Measurements from ENCODE around the gene C4orf50. TPM values are rescaled to one million over a fixed set of nuclear protein-coding genes. Genes with fewer than 3 reads are reported as not detected.

The C4orf50 gene
- total RNA-seq, 1 donor = not detected

- H3K4me3 ChIP-seq (ENCODE audit: low read depth, low read length) = no peak overlapping the region
- no peak for TF ChIP-seq CTCF (IDR thresholded peaks at IDR 0.05; ENCODE audit: insufficient read depth, low read depth, low read length)
- DNase-seq (ENCODE audit: low read depth) = no peak
Observed at GRCh38 chr4:5892323-5893003, 125.8 kb downstream of the C4orf50 start.

- DNase-seq (ENCODE audit: low read depth) = no peak
- no peak overlapping the region for H3K4me3 ChIP-seq (ENCODE audit: low read depth, low read length)
- no peak for TF ChIP-seq CTCF (IDR thresholded peaks at IDR 0.05; ENCODE audit: insufficient read depth, low read depth, low read length)
Observed at GRCh38 chr4:5891563-5892322, 126.5 kb downstream of the C4orf50 start.

- H3K4me3 ChIP-seq (ENCODE audit: low read depth, low read length) = no peak overlapping the region
- TF ChIP-seq CTCF (IDR thresholded peaks at IDR 0.05; ENCODE audit: insufficient read depth, low read depth, low read length) = no peak
- no peak for DNase-seq (ENCODE audit: low read depth)
Observed at GRCh38 chr4:5890063-5890727, 128.0 kb downstream of the C4orf50 start.

GRCh38 chr4:5889002-5889696 lies 129.1 kb downstream of the C4orf50 start:
- no peak for DNase-seq (ENCODE audit: low read depth)
- H3K4me3 ChIP-seq (ENCODE audit: low read depth, low read length) = no peak overlapping the region
- no peak for TF ChIP-seq CTCF (IDR thresholded peaks at IDR 0.05; ENCODE audit: insufficient read depth, low read depth, low read length)

GRCh38 chr4:5888222-5889001 lies 129.8 kb downstream of the C4orf50 start:
- no peak overlapping the region for H3K4me3 ChIP-seq (ENCODE audit: low read depth, low read length)
- no peak for TF ChIP-seq CTCF (IDR thresholded peaks at IDR 0.05; ENCODE audit: insufficient read depth, low read depth, low read length)
- no peak for DNase-seq (ENCODE audit: low read depth)
